NK-92 (cell line): ENCODE results near the gene C20orf173.
"Not testable (repeated sequence)": the region's sequence is repeated elsewhere in the genome, so short reads cannot be mapped to it uniquely, and the experiment has no call there.

Experiments
- DNase-seq: peaks from one replicate; lab custom pipeline; 2025; ENCODE audit not compliant: unreplicated experiment; lab: John Stamatoyannopoulos, UW

The C20orf173 gene, protein sequence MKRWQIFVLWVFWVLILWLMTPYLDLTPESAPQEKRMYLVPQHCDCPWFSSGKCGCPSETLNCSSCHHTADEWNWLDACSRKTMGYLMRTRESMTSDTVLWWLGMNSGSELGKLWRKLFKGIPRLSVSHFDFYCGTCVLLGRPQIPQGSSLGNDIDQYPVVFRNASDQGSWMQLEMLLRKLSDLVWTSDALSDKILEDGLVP

GRCh38 chr20:35529552-35529951 lies at the start of gene C20orf173:
Gene C20orf173, minus strand, starts transcription at chr20:35529652. Its CDS starts 279 bp downstream, at chr20:35529373.
- no peak for DNase-seq

DNA sequence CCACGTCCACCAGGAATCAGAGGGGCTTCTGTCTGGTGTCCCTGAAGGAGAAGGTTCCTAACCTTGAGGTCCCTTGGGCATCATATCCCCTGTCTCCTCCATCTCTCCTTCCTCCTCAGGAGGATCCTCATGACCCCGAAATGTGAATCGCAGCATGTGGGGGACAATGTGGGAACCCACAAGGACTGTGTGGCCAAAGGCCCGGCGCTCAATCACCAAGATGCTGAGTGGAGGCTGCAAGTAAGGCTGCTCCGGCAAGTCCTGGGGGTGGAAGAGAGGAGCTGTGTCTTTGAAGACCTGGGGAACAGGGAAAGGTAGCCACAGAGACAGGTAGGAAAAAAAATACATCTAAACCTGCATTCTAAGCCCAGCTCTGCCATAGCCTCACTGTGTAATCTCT lies 49.7 kb upstream of the C20orf173 start:
- no peak for DNase-seq

DNA sequence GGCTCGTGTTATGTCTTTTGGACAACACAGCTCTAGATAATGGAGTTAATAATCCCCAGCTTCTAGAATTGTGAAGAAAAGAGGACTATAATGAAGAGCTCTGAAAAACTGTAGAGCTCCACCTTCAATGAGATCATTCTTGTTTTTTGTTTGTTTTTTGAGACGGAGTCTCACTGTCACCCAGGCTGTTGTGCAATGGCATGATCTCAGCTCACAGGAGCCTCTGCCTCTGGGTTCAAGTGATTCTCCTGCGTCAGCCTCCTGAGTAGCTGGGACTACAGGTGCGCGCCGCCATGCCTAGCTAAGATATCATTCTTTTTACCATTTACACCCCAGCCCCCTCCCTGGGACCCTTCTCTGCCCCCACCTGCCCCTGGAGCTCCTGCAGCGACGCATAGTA lies 49.0 kb upstream of the C20orf173 start:
- DNase-seq, result no peak

GRCh38 chr20:35576816-35577215 lies 47.4 kb upstream of the C20orf173 start:
- DNase-seq, result no peak

DNA sequence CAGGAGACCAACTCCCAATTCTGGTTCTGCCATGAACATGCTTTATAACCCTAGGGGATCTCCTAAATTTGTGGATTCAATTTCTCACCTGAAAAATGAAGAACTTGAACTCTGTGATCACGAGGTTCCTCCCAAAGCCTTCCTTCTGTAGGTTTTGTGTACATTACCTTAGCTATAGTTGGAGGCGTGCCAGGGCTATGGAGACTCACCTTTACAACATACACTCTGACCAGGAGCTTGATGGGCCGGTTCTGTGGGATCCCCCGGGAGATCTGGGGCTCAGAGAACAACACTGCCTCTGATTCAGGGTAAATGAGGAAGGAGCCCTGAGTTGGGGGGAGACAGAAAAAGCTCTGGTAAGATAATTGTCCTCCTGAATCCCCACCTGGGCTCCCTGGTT lies 46.5 kb upstream of the C20orf173 start:
- DNase-seq, result no peak

DNA sequence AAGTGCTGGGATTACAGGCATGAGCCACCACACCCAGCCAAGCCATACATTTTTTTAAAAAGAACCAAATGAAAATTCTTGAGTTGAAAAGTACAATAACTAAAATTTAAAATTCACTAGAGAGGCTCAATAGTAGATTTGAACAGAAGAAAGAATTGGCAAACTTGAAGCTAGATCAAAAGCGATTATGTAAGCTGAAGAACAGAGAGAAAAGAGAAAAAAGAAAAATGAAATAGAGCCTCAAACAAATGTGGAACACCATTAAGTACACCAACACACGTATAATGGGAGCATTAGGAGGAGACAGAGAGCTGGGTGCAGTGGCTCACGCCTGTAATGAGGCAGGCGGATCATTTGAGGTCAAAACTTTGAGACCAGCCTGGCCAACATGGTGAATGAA lies 43.4 kb upstream of the C20orf173 start:
- no peak for DNase-seq

GRCh38 chr20:35571555-35571954 lies 42.1 kb upstream of the C20orf173 start:
- no peak for DNase-seq

GRCh38 chr20:35568645-35569044 lies 39.2 kb upstream of the C20orf173 start:
- DNase-seq, result no peak

GRCh38 chr20:35564905-35565304 lies 35.5 kb upstream of the C20orf173 start:
- DNase-seq, result no peak

DNA sequence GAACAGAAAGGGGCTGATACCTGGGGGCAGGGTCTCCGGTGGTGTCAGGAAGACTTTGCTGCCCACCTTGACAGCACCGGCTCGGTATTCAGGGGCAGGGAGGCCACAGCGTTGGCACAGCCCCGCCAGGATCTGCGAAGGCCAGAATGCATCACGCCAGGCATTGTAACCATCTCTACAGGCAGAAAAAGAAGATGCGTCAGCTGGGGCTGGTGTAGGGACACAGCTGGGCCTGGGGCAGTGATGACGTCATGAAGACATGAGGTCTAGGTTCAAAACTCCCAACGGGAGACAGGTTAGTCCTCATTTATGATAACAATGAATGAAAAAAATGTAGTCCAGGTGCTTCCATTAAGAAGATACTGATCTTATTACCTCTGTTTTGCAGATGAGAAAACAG lies 34.4 kb upstream of the C20orf173 start:
- DNase-seq, result no peak

DNA sequence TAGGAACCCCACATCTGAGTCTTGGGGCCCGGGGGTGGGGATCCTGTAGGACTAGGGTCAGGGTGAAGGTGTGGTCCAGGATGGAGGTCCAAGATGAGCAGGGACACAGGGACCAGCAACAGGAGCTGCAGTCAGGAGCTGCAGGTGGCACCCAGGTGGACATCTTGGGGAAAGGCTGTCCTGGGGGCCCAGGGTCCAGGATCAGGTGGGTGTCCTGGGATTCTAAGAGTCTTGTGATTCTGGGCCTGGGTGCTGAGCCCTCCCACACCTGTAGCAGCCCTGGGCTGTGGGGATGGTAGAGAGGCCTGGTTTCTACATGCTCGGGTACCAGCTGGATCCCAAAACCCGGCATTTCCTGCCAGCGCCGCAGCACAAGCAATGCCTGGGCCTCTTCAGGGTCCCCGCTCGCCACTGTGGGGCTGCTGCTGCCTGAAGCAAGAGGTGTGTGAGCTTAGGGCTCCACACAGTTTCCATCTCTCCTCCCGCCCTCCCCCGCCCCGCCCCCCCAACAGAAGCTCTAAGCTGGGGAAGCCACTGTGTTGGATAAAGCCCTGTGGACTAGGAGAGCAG lies 33.2 kb upstream of the C20orf173 start:
- no peak for DNase-seq

- DNase-seq, result no peak
Observed at GRCh38 chr20:35561671-35562070, 32.2 kb upstream of the C20orf173 start.

DNA sequence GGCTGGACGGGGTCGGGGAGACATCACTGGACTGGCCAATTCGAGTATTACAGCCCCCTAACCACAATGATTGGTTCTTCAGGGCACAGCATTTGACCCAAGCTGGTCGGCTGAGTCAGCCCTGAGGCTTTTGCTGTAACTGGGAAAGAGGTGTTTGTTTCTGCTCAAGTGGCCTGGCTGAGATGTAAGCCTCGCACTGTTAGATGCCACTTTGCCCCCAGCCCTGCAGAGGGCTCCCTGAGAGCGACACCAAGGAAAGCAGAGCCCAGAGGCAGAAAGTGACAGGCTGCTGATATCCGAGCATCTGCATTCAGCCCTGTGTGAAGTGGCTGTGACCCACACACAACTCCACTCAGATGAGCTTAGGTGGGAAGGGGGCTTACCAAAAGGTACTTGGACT lies 31.8 kb upstream of the C20orf173 start:
- DNase-seq, result no peak

DNA sequence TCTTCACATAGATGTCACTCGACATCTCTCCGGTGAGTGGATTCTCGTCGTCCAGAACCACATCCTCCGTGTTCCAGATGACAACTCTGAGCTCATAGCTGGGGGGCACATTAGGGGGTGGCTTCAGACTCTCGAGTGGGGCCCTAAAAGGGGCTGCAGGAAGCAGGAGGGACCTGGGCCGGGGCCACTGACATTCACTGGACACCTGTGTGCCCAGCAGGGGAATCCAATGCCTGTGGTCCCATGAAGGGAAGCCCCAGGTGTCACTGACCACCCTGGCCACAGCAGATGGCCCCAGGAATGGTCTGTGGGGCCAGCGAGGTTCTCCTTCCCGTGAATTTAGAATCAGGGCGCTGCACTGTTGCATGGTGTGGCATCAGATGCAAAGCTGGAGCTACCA lies 31.1 kb upstream of the C20orf173 start:
- DNase-seq, result no peak

- no peak for DNase-seq
Observed at GRCh38 chr20:35560105-35560511, 30.7 kb upstream of the C20orf173 start.

DNA sequence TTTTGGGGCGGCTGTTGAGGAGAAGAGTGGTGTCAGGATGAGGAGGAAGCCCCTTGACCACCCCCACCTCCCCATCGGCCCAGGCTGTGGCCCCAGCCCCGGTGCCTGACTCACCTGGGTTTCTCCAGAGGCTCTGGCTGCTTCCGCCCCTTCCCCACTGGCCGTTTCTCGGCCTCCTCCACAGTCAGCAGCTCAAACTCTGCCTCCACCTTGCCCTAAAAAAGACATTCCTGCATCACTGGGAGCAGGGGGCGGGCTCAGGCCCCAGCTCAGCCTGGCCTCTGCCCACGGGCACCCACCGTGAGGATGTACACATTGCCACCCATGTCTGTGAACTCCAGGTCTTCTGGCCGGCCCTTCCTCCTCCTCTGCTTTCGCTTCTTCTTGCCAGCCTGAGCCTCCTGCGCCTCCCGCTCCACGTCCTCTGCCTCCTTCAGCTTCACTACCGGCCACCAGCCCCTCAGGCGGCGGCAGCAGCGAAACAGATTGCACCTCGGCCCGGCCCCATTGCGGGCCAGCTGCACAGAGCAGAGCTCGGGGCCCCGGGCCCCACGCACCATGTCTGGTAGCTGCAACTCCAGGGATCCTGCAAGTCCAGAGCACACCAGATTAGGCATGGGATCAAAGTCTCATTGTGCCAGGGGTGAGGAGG lies 29.7 kb upstream of the C20orf173 start:
- no peak for DNase-seq

GRCh38 chr20:35558451-35558850 lies 29.0 kb upstream of the C20orf173 start:
- no peak for DNase-seq

DNA sequence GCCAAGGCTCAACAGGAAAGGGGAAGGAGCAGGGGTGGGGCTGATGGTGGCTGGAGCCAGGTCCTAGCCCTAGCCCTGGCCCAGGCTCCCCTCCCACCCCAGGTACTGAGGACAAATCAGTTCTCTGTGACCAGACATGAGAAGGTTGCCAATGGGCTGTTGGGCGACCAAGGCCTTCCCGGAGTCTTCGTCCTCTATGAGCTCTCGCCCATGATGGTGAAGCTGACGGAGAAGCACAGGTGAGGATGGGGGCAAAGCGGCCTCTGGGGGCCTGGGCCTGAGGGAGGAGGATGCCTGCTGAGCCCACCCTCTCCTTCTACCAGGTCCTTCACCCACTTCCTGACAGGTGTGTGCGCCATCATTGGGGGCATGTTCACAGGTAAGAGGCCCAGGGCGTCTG lies 27.4 kb upstream of the C20orf173 start:
- no peak for DNase-seq

GRCh38 chr20:35555951-35556645 lies 26.6 kb upstream of the C20orf173 start:
- DNase-seq, result no peak

DNA sequence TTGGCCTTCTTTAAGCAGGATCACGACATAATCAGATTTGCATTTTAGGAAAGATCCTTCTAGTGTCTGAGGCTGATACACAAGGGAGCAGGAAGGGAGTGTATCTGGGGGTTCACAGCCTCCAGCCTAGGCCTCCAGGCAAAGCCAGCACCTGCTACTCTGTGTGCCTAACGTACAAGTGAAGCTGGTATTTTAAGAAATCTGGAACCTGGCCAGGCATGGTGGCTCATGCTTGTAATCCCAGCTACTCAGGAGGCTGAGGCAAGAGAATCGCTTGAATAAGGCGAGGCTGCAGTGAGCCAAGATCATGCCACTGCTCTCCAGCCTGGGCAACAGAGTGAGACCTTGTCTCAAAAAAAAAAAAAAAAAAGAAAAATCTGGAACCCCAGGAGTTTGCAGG lies 26.0 kb upstream of the C20orf173 start:
- not testable (repeated sequence) for DNase-seq

GRCh38 chr20:35552914-35553313 lies 23.5 kb upstream of the C20orf173 start:
- DNase-seq, result no peak

GRCh38 chr20:35551503-35551902 lies 22.1 kb upstream of the C20orf173 start:
- DNase-seq, result no peak
